GM10847 (cell line): ENCODE results near the gene INSM2.

Experiments
- POLR2A ChIP-seq: IDR thresholded peaks from 2 replicates; pipeline ENCODE4 v1.6.1; 2011; ENCODE audit not compliant: insufficient read length; ENCODE audit errors: extremely low read depth

Gene INSM2

GRCh38 chr14:35534873-35535482 is 1.0 kb downstream of the INSM2 start:
- no peak for TF ChIP-seq POLR2A

GRCh38 chr14:35535483-35536112 is 1.6 kb downstream of the INSM2 start:
- TF ChIP-seq POLR2A = no peak

- no peak for TF ChIP-seq POLR2A
Measured at GRCh38 chr14:35539969-35540368, 6.0 kb downstream of the INSM2 start.

GRCh38 chr14:35543006-35543405 is 9.0 kb downstream of the INSM2 start:
- TF ChIP-seq POLR2A = no peak

GRCh38 chr14:35549551-35549950 is 15.6 kb downstream of the INSM2 start:
- TF ChIP-seq POLR2A = no peak

- no peak for TF ChIP-seq POLR2A
Measured at GRCh38 chr14:35551081-35551480, 17.1 kb downstream of the INSM2 start.

- TF ChIP-seq POLR2A = no peak
Measured at GRCh38 chr14:35553808-35554207, 19.8 kb downstream of the INSM2 start.

GRCh38 chr14:35556548-35556947 is 22.6 kb downstream of the INSM2 start:
- TF ChIP-seq POLR2A = no peak

- no peak for TF ChIP-seq POLR2A
Measured at GRCh38 chr14:35557221-35557747, 23.3 kb downstream of the INSM2 start.

- no peak for TF ChIP-seq POLR2A
Measured at GRCh38 chr14:35558680-35559079, 24.7 kb downstream of the INSM2 start.

- no peak for TF ChIP-seq POLR2A
Measured at GRCh38 chr14:35565871-35566464, 32.0 kb downstream of the INSM2 start.

- no peak for TF ChIP-seq POLR2A
Measured at GRCh38 chr14:35571598-35571997, 37.6 kb downstream of the INSM2 start.

GRCh38 chr14:35573911-35574310 is 39.9 kb downstream of the INSM2 start:
- no peak for TF ChIP-seq POLR2A

- TF ChIP-seq POLR2A = no peak
Measured at GRCh38 chr14:35576260-35576659, 42.3 kb downstream of the INSM2 start.

- TF ChIP-seq POLR2A = no peak
Measured at GRCh38 chr14:35576856-35577255, 42.9 kb downstream of the INSM2 start.

GRCh38 chr14:35578135-35578534 is 44.2 kb downstream of the INSM2 start:
- TF ChIP-seq POLR2A = no peak
